Measurements from ENCODE around the gene SFXN3.

The SFXN3 gene

DNA sequence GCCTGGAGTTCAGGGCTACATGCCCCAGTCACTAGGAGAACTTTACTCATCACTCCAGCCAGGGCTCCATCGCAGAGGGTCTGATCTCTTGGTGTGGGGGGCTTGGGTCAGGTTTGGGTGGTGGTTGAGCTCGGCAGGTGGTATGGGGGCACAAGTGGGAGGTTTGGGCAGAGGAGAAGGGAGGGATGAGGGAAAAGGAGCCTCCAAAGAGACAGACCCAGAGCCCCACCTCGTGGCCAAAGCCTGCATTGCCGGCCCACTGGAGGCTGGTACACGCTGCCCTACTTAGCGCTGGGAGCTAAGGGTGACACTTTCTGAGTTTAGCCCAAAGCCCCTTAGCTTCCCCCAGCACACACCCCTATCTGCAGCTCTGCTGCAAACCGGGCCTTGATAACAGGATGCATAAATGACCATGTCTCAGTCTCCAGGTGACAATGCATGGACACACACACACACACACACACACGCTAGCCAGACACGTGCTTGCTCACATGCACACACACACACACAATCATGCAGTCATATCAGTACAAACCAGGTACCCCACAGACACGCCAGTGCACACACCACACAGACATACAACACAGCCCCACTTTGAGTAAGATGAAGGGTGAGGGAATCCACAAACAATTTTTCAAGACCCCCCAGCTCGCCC lies 16.7 kb upstream of the SFXN3 start:
- peak; percentile 82 for DNase-seq (ENCODE audit: insufficient read length, low spot score)
- FAIRE-seq = peak; percentile 82

- DNase-seq (ENCODE audit: insufficient read length, low spot score) = no peak
- FAIRE-seq = no peak
Observed at GRCh38 chr10:101014966-101015581, 16.0 kb upstream of the SFXN3 start.

DNA sequence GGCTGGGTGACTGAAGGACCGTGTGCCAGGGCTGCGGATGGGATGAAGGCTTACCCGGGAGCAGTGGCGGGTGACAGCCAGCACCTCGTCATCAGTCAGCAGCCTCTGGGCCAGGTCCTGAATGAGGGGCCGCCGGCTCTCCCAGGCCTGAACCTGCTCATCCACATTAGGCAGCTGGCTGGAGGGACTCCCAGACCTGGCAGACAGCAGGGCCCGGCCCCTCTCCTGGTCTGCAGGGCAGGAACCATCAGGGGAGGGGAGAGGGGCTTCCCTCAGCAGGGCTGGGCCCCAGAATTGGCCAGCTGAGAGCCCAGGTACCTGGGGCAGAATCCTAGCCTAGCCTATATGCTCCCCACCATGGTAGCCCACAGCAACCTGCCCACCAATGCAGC lies 15.5 kb upstream of the SFXN3 start:
- no peak for DNase-seq (ENCODE audit: insufficient read length, low spot score)
- no peak for FAIRE-seq

GRCh38 chr10:101016814-101017213 lies 14.2 kb upstream of the SFXN3 start:
- FAIRE-seq (no peak), DNase-seq (ENCODE audit: insufficient read length, low spot score) (no peak)

DNA sequence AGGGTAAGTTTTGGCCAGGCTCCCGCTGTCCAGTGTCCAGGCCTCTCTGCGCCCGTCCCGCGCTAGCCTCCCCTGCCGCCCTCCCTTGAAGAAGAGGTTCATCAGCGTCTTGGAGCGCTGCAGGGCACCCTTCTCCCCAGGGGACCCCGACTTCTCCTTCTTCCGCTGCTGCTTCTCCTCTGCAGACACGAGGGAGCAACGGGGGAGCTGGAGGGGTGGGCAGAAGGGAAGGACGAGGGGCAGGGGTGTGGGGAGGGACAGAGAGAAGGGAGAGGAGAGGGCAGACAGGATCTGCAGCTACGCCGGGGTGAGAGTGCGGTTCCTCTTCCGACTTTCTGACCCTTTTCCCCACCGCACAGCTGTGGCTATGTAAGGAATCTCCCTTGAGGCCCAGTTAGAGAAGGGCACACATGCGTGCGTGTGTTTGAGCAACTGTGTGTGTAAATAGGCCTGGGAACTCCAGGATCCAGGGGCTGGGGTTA lies 12.9 kb upstream of the SFXN3 start:
- FAIRE-seq (no peak), DNase-seq (ENCODE audit: insufficient read length, low spot score) (no peak)

GRCh38 chr10:101018600-101019439 lies 12.2 kb upstream of the SFXN3 start:
- DNase-seq (ENCODE audit: insufficient read length, low spot score) = peak; percentile 68
- FAIRE-seq = peak; percentile 18

- FAIRE-seq (no peak), DNase-seq (ENCODE audit: insufficient read length, low spot score) (no peak)
Observed at GRCh38 chr10:101019440-101019703, 11.7 kb upstream of the SFXN3 start.

DNA sequence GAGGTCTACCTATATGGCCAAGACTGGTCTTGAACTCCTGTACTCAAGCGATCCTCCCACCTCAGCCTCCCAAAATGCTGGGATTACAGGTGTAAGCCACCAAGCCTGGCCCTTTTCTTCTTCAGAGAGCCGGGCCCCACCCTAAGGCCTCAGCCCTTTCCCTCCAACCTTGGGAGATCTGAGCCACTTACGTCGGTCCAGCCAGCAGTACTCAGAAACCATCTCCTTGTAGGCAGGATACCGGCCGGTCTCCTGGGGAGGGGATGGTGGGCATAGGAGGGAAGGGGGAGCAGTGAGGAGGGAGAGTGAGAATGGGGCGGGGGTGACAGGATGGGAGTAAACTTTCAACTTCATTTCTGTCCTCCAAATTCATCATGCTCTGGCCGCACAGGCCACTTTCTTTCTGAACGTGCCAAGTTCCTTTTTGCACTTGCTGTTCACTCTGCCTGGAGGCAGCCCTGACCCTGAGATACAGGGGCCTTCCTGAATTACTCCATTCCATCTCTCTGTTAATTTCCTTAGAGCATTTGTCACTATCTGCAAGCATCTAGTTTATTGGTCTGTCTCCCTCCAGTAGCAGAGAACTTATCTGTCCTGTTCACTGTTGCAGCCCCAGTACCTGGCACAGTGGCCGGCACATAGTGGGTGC lies 10.5 kb upstream of the SFXN3 start:
- FAIRE-seq (no peak), DNase-seq (ENCODE audit: insufficient read length, low spot score) (no peak)

GRCh38 chr10:101021239-101021638 lies 9.8 kb upstream of the SFXN3 start:
- DNase-seq (ENCODE audit: insufficient read length, low spot score) (no peak), FAIRE-seq (no peak)

DNA sequence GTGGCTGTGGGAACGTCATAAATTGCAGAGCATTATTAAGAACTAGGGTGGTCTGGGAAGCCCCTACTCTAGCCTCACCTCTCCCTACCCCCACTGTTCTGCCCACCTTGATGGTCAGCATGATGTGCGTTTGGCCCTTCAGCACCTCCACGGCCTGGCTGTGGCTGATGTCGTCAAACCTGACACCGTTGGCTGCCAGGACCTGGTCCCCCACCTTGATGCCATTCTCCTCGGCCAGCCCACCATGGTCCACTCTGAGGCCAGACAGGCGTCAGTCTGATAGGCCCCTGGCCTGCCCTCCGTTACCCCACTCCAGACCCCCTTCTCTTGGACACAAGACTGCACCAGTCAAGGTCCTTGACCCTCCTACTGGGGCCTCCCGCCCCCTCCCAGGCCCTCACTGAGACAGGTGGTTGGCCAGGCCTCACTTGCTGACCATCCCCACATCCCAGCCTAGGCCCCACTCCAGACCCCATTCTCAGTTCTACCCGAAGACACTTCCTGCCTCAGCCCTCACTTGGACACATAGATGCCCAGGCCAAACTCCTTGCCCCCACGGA lies 9.3 kb upstream of the SFXN3 start:
- DNase-seq (ENCODE audit: insufficient read length, low spot score) = no peak
- no peak for FAIRE-seq

- FAIRE-seq = no peak
- no peak for DNase-seq (ENCODE audit: insufficient read length, low spot score)
Observed at GRCh38 chr10:101022967-101023705, 7.9 kb upstream of the SFXN3 start.

- no peak for FAIRE-seq
Observed at GRCh38 chr10:101027106-101027720, 3.8 kb upstream of the SFXN3 start.

GRCh38 chr10:101028446-101029337 lies 2.3 kb upstream of the SFXN3 start:
- FAIRE-seq = no peak

More at GRCh38 chr10:101027106-101027720, 3.8 kb upstream of the SFXN3 start:
- DNase-seq (ENCODE audit: insufficient read length, low spot score) = no peak

DNA sequence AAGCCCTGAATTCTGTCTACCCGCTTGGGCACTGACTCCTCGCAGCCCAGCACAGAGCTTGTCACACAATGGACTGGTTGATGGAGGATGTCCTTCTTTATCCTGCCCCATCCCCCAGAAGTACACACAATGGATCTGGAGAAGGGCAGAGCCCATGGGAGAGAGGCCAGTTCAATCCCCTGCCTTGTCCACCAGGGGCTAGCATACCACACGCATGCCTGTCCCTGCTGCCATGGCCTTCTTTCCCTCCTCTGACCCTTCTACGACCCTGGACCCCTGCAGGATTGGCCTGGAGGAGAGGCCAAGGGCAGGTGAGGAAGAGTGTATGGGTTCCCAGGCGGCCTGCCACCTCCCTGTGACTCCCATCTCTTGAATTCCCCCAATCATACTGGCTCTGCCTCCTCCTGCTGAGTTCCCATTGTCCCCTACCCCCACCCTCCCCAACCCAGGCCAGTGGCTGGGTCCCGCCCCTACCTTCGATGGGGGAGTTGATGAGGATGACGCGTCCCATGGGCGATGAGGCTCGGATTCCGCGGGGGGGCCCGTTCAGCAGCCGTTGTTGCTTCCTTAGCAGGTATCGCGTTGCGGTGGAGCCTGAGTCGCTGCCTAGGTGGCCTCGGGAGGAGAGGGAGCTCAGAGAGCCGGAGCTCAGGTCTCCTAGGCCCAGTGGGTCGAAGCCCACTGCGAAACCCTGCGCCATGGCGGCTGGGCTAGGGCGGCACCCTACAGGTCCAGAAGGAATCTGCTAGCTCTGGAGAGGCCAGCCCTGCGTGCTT lies 1.3 kb upstream of the SFXN3 start:
- DNase-seq (ENCODE audit: insufficient read length, low spot score) (no peak), FAIRE-seq (no peak)

More at GRCh38 chr10:101028446-101029337, 2.3 kb upstream of the SFXN3 start:
- no peak for DNase-seq (ENCODE audit: insufficient read length, low spot score)

- FAIRE-seq = no peak
- no peak for DNase-seq (ENCODE audit: insufficient read length, low spot score)
Observed at GRCh38 chr10:101030496-101031127, 422 bp upstream of the SFXN3 start.

DNA sequence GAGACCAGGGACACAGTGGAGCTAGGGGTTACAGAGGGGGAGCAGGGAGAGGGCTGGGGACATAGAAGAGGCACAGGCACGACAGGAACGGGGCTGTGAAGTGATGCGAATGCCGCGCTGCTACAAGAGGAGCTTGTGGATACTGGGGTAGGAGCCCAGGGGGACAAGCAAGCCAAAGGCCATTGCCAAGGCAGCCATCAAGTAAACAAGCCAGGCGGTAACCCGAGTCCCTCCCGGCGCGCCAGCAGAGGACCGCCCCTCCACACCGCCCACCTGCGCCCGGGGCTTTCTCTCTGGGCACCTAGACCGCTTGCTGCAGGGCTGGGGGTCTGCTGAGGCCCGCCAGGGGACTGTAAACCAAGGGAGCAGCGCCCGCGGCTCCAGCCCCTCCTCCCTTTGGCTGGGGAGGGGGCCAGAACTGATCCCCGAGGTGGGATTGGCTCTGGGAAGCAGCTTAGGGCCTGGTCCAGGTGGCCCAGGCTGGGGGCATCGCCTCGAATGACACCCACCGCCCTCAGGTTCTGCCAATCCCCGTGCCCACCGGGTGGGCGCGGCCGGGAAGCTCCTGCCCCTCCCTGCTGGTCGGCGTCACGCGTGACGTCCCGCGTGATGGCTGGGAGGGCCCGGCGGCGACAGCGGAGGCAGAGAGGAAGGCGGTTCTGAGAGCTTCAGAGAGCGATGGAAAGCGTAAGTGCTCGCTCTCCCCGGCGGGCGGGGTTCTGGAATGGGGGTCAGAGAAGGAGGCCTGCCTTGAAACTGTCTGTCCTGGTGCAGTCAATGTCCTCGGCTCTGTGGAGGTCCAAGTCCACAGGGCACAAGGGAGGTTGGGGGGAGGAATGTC lies 982 bp downstream of the SFXN3 start:
- DNase-seq (ENCODE audit: insufficient read length, low spot score) (no peak), FAIRE-seq (no peak)

Data from GM19239 (cell line).